HG03060 (cell line): Measurements from ENCODE around the gene CFAP65.

ENCODE experiments used
- ATAC-seq: cut with Tn5 transposase; IDR thresholded peaks from one replicate; pipeline ENCODE4 v1.9.1; 2021; ENCODE audit warnings: low read depth, moderate number of reproducible peaks; ENCODE audit not compliant: unreplicated experiment

CFAP65 gene

GRCh38 chr2:218995561-218995960 lies 45.8 kb downstream of the CFAP65 start:
- ATAC-seq, result no peak

DNA sequence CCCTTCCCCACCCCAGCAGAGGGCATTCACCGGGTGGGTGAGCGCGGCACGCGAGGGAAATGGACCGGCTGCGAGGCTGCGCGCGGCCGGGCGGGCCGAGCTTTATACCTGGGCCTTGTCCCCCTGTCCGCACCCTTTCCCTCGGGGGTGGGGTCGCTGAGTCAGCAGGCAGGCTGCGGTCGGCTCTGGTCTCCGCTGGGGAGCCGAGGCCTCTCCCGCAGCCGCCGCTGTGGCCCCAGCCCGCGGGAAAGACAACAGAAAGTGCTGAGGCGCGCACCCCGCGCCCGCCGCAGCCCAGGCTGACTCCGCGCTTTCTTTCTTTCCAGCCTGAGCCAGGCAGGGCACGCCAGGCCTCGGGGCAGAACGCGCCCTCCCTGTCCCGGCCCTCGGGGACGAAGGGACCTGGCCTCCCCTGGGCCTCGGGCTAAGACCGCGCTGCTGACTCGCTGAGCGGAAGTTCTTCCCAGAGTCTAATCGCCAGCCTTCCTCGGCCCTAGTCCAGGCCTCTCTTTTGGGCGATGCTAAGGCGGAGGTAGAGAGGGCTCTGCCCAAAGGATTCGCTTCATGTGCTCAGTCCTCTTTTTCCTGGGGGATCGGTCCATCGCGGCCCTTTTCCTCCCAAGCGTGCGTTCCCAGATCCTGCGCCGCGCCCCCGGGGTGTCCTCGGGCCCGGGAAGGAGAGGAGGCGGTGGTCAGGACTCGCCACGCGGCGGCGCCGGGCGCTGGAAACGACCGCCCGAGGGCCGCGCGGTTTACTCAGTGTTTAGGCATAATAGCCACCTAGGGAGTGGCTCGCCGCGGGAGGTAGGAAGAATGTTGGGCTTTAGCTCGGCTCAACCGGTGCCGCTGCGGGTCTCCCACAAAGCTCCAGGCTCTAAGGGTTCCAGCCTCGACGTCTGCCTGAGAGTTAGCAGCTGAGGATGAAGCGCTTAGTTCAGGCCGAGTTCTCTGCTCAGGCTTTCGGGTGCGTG lies 47.7 kb downstream of the CFAP65 start, which contains the start of gene CRYBA2:
Gene CRYBA2, minus strand, starts transcription at position 78 of the 971 bp plus-strand sequence. CDS start 246 bp downstream, outside the sequence.
- no peak for ATAC-seq

DNA sequence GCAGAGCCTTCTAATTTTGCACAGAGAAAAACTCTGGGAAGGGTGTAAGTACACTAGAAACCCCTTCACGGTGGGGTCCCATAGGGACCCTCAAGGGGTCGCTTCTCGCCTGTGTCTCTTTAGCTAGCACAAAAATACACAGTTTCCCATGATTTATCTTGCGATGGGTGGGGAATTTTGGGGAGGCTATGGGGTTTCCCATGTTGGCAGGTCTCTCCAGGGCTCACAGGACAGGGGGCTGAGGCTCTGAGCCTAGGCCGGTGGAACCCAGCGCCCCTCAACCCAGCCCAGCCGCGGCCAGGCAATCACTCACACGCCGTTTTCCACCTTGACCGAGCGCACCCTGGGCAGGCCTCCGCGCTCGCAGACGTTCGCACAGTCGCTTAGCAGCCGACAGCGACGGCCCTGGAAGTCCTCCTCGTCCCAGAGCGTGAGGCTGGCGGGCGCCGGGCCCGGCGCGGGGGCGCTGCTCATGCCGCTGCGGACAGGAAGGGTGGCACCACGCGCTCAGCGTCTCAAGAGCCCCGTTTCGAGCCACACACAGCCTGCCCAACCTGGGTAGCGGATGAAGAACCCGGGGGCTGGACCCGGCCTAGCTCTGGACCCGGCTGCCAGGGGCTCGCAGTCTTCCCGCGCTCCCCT lies 48.5 kb downstream of the CFAP65 start:
- no peak for ATAC-seq

GRCh38 chr2:218992196-218992595 lies 49.1 kb downstream of the CFAP65 start:
- no peak for ATAC-seq

GRCh38 chr2:218991674-218992168 lies 49.6 kb downstream of the CFAP65 start:
- ATAC-seq, result no peak

GRCh38 chr2:218990612-218991011 lies 50.7 kb downstream of the CFAP65 start:
- no peak for ATAC-seq

GRCh38 chr2:218990052-218990451 lies 51.3 kb downstream of the CFAP65 start:
- ATAC-seq, result no peak

GRCh38 chr2:218988650-218989049 lies 52.7 kb downstream of the CFAP65 start:
- no peak for ATAC-seq

GRCh38 chr2:218988164-218988563 lies 53.2 kb downstream of the CFAP65 start:
- no peak for ATAC-seq

DNA sequence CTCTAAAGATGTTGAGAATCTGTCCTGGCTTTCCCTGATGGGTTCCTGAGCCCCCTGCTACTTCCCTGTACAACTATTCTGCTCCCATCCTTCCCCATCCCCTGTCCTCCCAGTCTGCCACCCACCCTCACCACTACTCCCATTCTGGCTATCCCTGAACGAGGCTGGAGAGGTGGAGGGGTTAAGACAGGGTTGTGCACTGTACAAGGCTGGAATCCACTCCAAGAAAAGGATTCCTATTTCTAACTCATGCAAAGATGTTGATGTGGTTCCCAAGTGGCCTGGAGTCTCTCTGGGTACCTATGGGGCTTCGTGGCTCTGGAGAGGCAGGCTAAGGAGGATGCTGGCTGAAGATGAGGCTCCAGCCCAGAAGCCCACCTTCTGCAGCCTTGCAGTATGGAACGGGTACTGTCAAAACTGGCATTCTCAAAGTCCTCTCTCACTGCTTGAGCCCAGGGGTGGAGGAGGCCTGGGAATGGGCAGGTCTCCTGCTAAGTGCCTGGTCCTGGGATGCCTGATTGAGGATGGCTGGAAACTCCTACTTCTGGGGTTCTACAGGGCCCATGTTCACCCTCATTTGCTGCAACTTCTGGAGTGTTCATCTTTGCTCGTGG lies 55.1 kb downstream of the CFAP65 start:
- ATAC-seq, result no peak

GRCh38 chr2:218985325-218986091 lies 55.8 kb downstream of the CFAP65 start:
- no peak for ATAC-seq

- no peak for ATAC-seq
Measured at GRCh38 chr2:218985021-218985324, 56.3 kb downstream of the CFAP65 start, which contains the start of gene FEV. FEV (minus strand) TSS chr2:218985184; CDS start chr2:218985075, 109 bp downstream.

GRCh38 chr2:218984239-218985020 lies 56.9 kb downstream of the CFAP65 start:
- no peak for ATAC-seq

GRCh38 chr2:218983934-218984238 lies 57.4 kb downstream of the CFAP65 start:
- ATAC-seq, result no peak

DNA sequence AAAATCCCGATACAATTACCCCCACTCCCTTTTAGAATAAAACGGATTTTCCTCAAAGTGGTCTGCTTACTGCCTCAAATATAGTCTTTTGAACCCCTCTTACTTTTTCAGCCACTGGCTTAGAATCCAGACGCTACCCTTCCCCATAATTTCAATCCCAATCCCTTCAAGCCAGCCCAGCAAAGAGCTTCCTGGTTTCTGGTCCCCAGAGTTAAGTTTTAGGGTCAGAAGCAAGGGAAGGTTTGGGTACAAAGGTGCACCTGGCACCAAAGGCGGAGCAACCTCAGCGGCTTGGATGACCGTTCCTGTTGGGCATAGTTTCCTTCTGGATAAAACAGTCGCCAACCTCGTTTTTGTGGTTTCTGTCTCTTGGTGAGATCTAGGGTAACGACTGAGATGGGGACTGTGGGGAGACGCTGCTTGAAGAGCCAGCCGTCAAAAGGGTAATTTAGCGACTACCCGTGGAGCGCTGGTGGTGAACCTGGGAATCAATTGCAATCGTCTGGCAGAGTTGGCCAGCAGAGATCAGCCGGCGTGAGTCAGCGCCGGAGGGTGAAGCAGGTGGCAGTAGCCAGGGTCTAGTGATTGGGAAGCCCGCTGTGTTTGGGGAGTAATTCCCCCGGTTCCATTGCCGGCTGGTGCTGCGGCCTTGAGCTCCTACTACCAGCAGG lies 57.9 kb downstream of the CFAP65 start:
- ATAC-seq, result no peak

DNA sequence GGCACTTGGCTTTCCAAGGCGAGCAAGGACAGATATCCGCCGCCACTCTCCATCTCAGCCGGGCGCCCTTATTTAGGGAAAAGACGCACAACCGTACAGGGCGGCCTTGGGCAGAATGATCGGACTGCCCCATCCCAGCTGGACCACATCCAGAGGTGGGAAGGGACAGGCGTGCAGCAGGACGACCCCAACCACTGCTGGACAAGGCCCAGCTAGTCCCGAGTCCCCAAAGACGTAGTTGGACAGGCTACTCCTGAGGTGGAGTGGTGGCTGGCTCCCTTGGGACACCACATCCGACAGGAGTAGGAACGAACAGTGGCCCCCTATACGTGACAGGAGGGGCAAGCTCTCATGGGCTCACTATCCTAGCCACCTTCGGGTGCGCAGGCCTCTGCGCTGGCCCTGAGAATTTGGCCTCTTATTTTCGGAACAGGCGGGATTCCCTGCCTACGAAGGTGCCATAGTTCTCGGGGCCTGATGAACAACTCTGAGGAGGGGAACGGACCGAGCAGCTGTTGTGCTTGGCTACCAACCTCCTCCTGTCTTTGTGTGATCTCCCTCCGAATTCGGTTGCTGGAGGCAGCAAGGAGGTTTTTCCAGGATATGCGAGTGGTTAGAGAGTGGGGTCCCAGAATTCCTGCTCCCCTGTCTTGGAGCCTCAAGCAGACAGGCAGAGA lies 58.6 kb downstream of the CFAP65 start:
- no peak for ATAC-seq

- no peak for ATAC-seq
Measured at GRCh38 chr2:218981881-218982585, 59.3 kb downstream of the CFAP65 start.

DNA sequence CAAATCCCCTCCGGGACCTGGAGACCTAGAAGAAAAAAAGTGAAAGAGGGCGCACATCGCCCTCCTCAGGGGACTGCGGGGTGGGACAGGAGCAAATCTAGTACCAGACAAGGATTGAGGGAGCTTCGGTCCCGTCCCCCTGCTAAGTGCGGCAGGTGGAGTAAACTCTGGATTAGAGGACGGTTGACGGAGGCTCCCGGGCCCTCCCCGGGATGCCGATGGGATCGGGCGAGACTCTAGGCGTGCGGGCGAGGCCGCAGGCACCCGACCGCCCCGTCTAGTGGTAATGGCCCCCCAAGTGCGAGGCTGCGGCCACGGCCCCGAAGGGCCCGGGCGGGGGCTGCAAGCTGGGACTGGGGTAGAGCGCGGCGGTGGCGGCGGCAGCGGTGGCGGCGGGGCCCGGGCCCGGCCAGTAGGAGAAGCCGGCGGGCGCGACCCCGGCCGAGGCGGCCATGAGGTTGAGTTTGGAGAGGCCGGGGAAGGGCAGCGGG lies 59.9 kb downstream of the CFAP65 start:
- no peak for ATAC-seq
